NCI-H2227 (cell line): ENCODE results near the gene WDFY2.

Experiments
- DNase-seq: peaks from one replicate; lab custom pipeline; 2025; ENCODE audit not compliant: unreplicated experiment; lab: John Stamatoyannopoulos, UW

WDFY2 gene

GRCh38 chr13:51697855-51698254 lies 113.6 kb downstream of the WDFY2 start:
- DNase-seq: no peak

DNA sequence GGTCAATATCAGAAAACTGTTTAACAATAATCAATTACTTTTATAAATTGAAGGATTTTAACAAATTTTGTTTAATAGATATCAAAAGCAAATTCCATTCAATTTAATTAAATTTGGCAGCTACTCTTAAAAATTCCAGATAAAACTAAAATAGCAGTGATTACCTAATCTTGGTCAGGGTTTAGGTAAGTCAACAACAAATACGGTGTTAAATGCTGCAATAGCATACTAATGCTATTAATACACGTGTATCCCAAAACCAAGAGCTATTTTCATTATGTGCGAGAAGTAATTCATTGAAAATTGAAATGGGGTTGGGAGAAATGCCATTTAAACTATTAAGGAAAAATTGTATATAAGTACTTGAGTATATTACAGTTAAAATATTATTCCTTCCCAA lies 114.1 kb downstream of the WDFY2 start:
- DNase-seq: no peak

DNA sequence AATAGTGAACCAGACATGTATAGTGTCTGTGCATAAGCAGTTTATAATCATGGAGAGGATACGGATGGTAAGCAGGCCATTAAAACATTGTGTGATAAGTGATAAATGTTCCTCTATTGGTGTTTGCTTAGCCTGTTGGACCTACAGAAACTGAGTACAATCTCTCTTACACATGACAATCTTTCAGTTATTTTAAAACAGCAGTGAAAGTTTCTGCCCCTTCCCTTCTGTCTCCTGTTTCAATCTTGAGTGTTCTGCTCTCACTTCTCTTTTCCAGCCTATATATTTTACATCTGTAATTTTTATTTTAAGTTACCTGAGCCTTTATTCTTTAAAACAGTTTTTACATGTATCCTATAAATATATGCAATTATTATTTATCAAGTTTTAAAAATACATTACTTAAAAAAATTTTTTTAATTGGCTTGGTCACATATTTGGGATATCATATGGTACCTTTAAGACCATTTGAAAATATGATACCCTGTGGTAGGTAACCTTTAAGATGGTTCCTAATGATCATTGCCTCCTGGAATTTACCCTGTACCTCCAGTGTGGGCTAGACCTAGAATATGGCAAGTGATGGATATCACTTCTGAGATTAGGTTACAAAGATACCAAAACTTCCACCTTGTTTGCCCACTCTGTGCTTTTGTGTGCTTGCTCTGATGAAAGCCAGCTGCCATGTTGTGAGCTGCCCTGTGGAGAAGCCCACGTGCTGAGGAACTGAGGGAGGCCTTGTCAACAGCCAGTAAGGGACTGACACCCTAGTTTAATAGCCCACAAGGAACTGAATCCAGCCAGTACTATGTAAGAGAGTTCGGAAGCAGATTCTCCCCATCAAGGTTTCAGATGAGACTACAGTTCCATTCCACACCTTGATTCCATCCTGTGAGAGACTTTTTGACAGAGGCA lies 120.4 kb downstream of the WDFY2 start:
- no peak for DNase-seq

DNA sequence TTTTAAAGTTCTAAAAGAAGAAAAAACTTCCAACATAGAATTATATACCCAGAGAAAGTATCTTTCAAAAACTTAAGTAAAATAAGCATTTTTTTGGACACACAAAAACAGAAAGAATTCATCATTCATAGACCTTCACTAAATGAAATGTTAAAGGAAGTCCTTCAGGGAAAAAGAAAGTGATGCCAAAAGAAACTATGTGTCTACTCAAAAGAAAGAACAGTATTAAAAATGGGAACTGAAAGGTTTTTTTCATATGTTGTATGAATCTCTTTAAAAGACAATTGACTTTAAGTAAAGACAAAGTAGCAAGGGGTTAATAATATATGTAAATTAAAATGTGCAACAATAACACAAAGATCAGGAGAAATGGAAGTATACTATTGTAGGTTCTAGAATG lies 123.2 kb downstream of the WDFY2 start:
- DNase-seq: no peak

DNA sequence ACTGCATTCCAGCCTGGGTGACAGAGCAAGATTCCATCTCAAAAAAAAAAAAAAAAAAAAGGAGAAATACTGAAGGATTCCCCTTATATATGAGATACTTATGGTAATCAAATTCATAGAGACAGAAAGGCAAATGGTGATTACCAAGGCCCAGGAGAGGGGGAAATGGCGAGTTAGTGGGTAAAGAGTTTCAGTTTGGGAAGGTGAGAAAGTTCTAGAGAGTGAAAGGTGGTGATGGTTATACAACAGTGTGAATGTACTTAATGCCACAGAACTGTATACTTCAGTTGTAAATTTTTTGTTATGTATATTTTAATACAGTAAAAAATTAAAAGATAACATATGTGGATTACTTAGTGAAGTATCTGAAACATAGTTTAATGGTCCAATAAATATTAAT lies 129.5 kb downstream of the WDFY2 start:
- no peak for DNase-seq

- no peak for DNase-seq
These were observed 130.5 kb downstream of the WDFY2 start for GRCh38 chr13:51714663-51715168.

DNA sequence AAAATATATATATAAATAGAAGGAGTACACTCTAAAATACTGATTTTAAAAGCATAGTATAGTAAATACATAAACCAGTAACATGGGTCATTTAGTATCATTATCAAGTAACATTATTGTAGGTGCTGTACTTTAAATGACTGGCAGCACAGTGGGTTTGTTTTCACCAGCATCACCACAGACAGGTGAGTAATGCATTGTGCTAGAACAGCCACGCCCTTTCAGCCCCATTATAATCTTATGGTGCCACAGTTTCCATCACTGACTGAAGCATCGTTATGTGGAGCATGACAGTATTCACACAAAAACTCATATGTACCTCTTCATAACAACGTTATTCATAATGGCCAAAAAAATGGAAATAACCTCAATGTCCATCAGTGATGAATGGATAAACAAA lies 131.4 kb downstream of the WDFY2 start:
- DNase-seq: no peak

DNA sequence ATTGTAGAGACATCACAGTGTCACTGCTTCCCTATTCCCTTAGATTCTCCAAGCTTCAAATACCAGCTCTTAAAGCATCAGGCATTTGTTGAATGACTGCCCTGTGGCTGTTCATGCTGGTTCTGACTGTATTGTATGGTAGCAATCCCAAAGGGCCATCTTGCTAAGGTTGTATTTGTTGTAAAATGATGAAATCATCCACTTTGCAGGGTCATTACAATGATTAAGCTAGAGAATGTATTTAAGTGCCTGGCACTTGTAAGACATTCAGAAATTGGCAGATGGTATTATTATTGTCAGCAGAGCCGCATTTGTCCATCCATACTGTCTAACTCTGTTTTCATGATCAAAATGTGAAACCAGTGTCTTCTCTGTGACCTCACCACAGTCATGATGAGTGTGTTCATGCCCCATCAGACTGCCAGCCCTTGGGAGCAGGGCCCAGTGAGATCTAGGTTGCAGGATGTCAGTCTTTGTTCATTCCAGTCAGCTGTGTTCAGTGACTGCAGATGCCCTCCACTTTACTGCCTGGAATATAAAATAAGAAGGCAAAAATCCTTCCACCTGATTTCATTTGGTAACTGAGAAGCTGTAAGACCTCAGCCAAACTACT lies 133.6 kb downstream of the WDFY2 start:
- DNase-seq: peak; percentile 36

GRCh38 chr13:51719394-51719793 lies 135.1 kb downstream of the WDFY2 start:
- DNase-seq: no peak

DNA sequence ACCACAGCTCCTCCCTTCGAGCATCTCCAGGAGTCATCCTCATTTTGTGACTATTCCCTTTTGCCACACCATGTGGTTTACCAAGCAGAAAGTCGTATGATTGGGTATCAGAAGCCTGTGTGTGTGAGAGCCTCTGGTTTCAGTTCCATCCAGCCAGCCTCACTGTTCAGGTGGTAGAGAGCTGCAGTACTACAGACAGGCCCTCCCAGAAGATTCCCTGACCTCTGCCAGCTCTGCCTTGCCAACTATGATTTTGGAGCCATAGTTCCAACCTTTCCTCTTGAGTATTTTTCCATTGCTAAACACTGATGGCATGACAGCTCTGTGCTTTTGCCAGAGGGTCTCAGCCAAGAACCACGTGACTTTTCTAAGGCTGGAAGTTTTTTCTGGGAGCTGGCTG lies 137.2 kb downstream of the WDFY2 start:
- DNase-seq: no peak

- no peak for DNase-seq
These were observed 139.3 kb downstream of the WDFY2 start for GRCh38 chr13:51723529-51723928.

DNA sequence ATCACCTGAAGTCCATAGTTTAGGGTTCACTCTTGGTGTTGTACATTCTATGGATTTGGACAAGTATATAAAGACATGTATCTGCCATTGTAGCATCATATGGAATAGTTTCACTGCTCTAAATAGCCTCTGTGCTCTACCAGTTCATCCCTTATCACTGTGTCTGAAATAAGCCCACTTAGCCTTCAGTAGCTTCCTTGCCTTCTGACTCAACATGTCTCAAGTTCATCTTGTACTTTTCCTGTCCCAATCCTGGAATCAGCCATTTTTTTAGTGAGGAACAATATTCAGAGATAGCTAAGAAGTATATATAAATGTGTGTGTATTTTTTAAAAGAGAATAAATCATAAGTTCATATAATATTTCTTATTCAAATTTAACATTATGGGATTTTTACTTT lies 140.5 kb downstream of the WDFY2 start:
- DNase-seq: no peak

DNA sequence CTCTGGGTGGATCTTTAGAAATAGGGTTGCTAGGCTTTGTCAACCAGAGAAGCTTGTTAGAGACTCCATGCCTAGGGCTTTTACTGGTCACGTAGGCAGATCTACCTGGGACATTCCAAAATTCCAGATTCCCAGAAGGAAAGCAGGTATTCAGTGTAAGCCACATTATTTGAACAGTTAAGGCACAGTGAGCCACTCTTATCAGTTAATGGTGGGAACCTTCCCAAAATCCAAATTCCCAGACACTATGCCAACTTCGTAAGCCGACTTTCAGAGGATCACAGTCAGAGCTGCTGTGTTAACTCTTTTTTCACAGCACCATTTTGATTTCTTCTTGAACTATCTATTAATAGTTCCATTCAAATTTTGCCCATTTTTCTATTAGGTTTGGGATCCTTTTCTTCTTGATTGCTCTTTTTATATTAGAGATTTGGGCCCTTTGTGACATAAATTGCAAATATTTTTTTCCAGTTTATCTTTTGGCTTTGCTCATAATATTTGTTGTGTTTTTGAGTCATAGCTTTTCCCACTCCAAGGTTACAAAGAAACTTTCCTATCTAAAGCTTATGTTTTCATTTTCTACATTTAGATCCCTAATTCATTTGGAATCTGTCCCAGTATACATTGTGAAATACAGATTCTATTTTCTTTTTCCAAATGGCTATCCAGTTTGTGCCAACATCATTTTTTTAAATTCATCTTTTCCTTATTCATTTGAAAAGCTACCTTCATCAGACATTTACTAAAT lies 142.4 kb downstream of the WDFY2 start:
- no peak for DNase-seq

- DNase-seq: no peak
These were observed 143.5 kb downstream of the WDFY2 start for GRCh38 chr13:51727634-51728274.

DNA sequence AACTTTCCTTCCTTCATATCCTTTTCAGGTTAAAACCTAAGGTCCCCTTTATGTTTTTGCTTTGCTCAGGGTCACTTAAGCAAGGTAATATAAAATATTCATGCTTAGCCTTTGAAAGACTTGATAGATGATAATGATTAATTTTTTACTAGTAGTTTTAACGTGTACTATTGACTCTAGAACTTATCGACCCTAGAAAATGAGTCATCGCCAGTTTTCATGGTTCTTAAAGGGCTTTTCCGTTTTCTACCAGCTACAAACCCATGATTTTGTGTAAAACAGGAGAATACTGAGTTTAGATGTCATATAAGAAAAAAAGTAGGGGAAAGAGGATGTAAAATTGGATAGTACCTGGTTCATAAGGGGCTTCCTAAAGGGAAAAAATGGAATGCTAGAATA lies 144.0 kb downstream of the WDFY2 start:
- no peak for DNase-seq

DNA sequence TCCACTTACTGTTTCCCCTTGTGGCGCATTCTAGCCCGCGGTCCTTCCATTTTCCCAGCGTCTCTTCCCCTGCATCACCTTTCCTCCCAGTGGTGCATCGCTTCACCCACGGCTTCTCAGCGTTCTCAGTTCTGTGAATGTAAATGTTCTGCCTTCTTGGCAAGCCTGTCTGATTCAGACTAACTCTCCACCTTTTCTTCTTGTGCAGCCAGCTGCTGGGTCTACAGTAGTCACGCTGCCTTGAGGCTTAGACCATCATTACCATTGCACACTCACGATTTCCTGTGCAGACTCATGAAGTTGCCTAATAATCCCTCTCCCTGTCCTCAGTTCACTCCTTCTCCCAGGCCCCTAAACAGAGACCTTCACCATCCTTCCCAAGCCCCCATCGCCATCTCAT lies 144.7 kb downstream of the WDFY2 start:
- DNase-seq: no peak

GRCh38 chr13:51729866-51730553 lies 145.7 kb downstream of the WDFY2 start:
- no peak for DNase-seq

GRCh38 chr13:51730927-51731326 lies 146.7 kb downstream of the WDFY2 start:
- DNase-seq: no peak

- no peak for DNase-seq
These were observed 147.5 kb downstream of the WDFY2 start for GRCh38 chr13:51731759-51732158.
